GM06990 (cell line): ENCODE data around the gene TALDO1.

Experiments
- DNase-seq: peaks from one replicate; pipeline ENCODE4 v3.0.0-alpha.2; 2011; ENCODE audit not compliant: insufficient read length; ENCODE audit errors: extremely low read depth
- H3K27me3 ChIP-seq: replicated peaks from 2 replicates; pipeline ENCODE4 v1.6.0; 2011; ENCODE audit warnings: low read length; ENCODE audit not compliant: control insufficient read depth, insufficient read depth
- H3K36me3 ChIP-seq: 2 replicates; pipeline ENCODE4 v1.5.1; 2011; ENCODE audit warnings: low read length; ENCODE audit not compliant: control insufficient read depth, insufficient read depth
- H3K4me3 ChIP-seq: replicated peaks from 2 replicates; pipeline ENCODE4 v1.5.1; 2011; ENCODE audit warnings: low read depth, mild to moderate bottlenecking, control low read depth, low read length
- TF ChIP-seq, protein P1 (sequence below): IDR thresholded peaks from 2 replicates; pipeline ENCODE4 v1.5.1; 2011; ENCODE audit warnings: low read length, control low read depth, mild to moderate bottlenecking, inconsistent platforms; ENCODE audit not compliant: insufficient read depth, poor library complexity, severe bottlenecking

Gene TALDO1

DNA sequence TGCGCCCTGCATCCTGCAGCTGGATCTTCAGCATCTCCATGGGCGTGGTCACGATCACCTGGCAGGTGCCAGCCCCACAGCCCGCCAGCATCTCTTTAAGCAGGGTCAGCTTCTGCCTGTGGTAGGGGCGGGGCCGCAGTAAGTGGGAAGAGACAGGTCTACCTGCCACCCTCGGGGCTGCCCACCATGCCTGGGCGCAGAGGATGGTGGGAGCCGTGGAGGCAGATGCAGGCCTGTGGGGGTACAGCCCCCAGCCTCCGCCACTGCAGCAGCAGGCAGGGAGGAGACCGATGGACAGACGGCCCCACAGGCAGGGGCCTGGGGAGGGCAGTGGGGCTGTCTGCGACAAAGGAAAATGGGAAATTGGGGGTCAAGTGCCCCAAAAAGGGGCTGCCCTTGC lies 45.6 kb downstream of the TALDO1 start:
- peaks cover 18% of the 10 kb centered on the region for H3K36me3 ChIP-seq
- TF ChIP-seq, protein P1, sequence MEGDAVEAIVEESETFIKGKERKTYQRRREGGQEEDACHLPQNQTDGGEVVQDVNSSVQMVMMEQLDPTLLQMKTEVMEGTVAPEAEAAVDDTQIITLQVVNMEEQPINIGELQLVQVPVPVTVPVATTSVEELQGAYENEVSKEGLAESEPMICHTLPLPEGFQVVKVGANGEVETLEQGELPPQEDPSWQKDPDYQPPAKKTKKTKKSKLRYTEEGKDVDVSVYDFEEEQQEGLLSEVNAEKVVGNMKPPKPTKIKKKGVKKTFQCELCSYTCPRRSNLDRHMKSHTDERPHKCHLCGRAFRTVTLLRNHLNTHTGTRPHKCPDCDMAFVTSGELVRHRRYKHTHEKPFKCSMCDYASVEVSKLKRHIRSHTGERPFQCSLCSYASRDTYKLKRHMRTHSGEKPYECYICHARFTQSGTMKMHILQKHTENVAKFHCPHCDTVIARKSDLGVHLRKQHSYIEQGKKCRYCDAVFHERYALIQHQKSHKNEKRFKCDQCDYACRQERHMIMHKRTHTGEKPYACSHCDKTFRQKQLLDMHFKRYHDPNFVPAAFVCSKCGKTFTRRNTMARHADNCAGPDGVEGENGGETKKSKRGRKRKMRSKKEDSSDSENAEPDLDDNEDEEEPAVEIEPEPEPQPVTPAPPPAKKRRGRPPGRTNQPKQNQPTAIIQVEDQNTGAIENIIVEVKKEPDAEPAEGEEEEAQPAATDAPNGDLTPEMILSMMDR, result no peak
- H3K4me3 ChIP-seq, result no peak overlapping the region
- no peak for DNase-seq
- H3K27me3 ChIP-seq, result no peaks in the 10 kb centered on the region

DNA sequence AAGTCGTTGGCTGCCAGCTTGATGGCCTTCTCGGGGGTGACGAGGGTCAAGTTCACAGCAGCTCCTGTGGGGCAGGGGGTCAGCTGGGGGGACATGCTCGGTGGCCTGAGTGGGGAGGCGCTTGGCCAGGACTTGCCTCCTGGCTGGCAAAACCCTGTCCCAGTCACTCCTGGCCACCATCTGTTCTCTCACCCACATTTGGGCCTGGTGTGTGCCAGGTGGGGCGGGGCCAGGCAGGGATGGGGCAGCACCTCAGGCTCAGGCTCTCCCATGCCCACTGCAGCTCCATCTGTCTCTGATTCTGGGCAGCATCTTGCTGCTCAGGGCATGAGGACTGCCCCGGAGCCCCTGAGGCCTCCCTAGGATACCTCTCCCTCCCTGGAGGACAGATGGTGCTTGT lies 46.3 kb downstream of the TALDO1 start:
- Histone ChIP-seq H3K36me3 (peaks cover 18% of the 10 kb centered on the region), H3K27me3 (no peaks in the 10 kb centered on the region), H3K4me3 (no peak overlapping the region)
- TF ChIP-seq, protein P1, result no peak
- no peak for DNase-seq

DNA sequence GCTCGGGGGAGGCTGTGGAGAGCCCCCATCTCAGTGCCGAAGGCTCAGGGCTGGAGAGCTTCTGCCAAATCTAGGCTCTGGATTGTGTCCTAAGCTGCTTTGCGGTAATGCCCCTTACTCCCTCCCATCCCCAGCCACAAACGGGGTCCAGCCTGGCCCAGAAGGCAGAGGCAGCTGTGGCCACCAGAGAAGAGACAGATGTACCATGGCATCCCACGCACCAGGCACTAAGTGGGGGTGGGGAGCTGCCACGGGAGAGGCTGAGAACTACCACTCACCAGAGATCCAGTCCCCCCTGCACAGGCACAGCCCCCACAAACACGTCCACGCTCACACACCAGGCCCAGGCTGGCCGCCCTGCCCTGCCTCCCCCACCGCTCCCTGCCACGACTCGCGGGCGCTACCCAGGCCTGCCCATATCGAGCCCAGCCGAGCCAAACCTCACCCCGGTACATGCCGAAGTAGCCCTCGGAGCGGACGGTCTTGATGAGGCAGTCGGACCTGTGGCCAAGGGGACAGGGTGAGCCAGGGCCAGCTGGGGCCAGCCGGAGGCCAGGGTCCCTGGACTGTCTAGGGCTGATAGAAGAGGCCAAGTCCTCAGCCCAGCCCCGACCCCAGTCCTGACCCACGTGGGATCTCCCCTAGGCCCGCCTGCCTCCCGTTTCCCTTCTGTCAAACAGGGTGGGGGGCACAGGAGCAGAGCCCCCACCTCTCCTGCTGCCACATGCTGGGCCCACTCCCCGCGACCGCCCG lies 46.9 kb downstream of the TALDO1 start:
- Histone ChIP-seq H3K4me3 (peak overlapping the region; percentile 91; the same call in 1 of the 2 replicates), H3K36me3 (peaks cover 18% of the 10 kb centered on the region), H3K27me3 (no peaks in the 10 kb centered on the region)
- no peak for DNase-seq
- TF ChIP-seq, protein P1, result no peak

DNA sequence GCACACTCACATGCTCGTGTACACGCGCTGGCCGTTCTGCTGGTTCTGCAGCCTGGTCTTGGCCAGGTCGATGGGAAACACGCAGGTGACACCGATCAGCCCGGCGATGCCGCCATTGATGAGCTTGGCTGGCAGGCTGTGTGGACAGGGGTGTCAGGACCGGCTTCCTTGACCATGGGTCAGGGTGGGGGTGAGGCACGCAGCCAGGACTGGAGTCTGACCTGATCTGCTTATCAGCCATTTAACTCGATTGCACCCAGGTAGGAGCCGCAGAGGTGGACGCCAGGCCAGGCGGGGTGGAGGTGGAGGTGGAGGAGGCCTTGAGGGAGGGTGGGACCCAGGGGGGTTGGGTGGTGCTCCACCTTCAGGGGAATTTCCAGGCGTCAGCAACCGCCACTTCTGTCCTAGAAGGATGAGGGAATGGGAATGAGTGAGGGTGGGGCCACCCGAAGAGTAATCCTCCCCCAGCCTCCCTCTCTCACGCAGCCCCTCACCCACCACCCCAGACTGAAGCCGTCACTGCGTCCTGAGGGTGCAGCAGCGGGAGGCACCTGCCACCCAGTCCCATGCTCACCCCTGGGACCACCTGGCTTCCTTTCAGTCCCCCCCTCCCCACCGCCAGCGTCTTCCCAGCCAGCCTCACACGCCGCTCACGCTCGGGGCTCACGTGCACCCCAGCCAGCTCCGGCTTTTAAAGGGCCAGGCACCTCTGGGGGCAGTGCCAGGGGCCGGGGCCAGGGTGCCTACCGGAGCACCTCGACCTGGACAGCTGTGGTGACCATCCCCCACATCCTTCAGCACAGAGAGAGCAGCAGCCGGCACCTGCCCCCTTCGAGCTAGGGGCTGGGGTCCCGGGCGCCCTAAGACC lies 47.7 kb downstream of the TALDO1 start:
- no peak for DNase-seq
- Histone ChIP-seq H3K4me3 (peak overlapping the region; percentile 91), H3K27me3 (no peaks in the 10 kb centered on the region), H3K36me3 (peaks cover 18% of the 10 kb centered on the region)
- TF ChIP-seq, protein P1, result no peak

- H3K36me3 ChIP-seq, result peaks cover 19% of the 10 kb centered on the region
- no peaks in the 10 kb centered on the region for H3K27me3 ChIP-seq
- peak overlapping the region; percentile 91 for H3K4me3 ChIP-seq
- TF ChIP-seq, protein P1, result no peak
- DNase-seq, result peak; percentile 80
Observed at GRCh38 chr11:795634-796564, 48.6 kb downstream of the TALDO1 start.
